SK-N-SH (cell line): ENCODE measurements around the gene ZSWIM8. TPM values are rescaled to one million over a fixed set of nuclear protein-coding genes. Genes with fewer than 3 reads are reported as not detected.

ENCODE experiments used
- CTCF ChIA-PET: fragments of 300-600, 350-600 bp; formaldehyde crosslinking; extraction: SDS; loops from one replicate; lab custom pipeline; 2021; lab: Yijun Ruan, JAX
- POLR2A ChIA-PET: fragments of 350-600 bp; sonication (Branson Sonifier 250); formaldehyde crosslinking; extraction: SDS; loops from one replicate; lab custom pipeline; 2020; ENCODE audit warnings: antibody characterized with exemption, inconsistent platforms; lab: Yijun Ruan, JAX
- DNase-seq: peaks from one replicate; pipeline ENCODE4 v3.0.0; 2012
- H2AFZ ChIP-seq: fragments of 200-600 bp; sonication (generic); 2 replicates; pipeline ENCODE4 v1.8.1; 2016; ENCODE audit warnings: antibody characterized with exemption, mild to moderate bottlenecking, low read depth
- H3F3A ChIP-seq: fragments of 200-600 bp; sonication (generic); replicated peaks from 2 replicates; pipeline ENCODE3; 2016; ENCODE audit warnings: antibody characterized with exemption, mild to moderate bottlenecking; ENCODE audit not compliant: insufficient read depth
- H3K27ac ChIP-seq, 2 experiments: fragments of 200-500 bp in 1 of 2; fragments of 200-600 bp in 1 of 2; sonication (Bioruptor generic) in 1 of 2; sonication (generic), shearing (Covaris generic) in 1 of 2; 2 replicates each; pipeline versions ENCODE4 v1.5.1 to v1.6.1; 2014 to 2016; ENCODE audit warnings: low read depth in 2 of 2, inconsistent platforms in 1 of 2, low read length in 1 of 2, mild to moderate bottlenecking in 1 of 2, mixed read lengths in 1 of 2
- H3K27me3 ChIP-seq: fragments of 200-600 bp; sonication (generic), shearing (Covaris generic); 2 replicates; pipeline ENCODE4 v1.6.1; 2016; ENCODE audit warnings: mixed run types; ENCODE audit not compliant: insufficient read depth
- H3K36me3 ChIP-seq, 2 experiments: fragments of 200-500 bp in 1 of 2; fragments of 200-600 bp in 1 of 2; sonication (Bioruptor generic) in 1 of 2; sonication (generic) in 1 of 2; replicated peaks in 1 of 2; 2 replicates each; pipeline versions ENCODE3 to v1.5.1; 2014 to 2016; ENCODE audit warnings: low read length in 1 of 2, mild to moderate bottlenecking in 1 of 2; ENCODE audit not compliant: insufficient read depth in 2 of 2, control insufficient read depth in 1 of 2
- H3K4me1 ChIP-seq, 2 experiments: fragments of 200-500 bp in 1 of 2; fragments of 200-600 bp in 1 of 2; sonication (Bioruptor generic) in 1 of 2; sonication (generic), shearing (Covaris generic) in 1 of 2; 2 replicates each; pipeline versions ENCODE4 v1.5.1 to v1.6.1; 2014 to 2016; ENCODE audit warnings: low read depth in 1 of 2, low read length in 1 of 2, mixed run types in 1 of 2; ENCODE audit not compliant: insufficient read depth in 2 of 2, control insufficient read depth in 1 of 2
- H3K4me2 ChIP-seq: fragments of 200-600 bp; sonication (generic), shearing (Covaris generic); 2 replicates; pipeline ENCODE4 v1.6.1; 2017; ENCODE audit warnings: mixed run types
- H3K4me3 ChIP-seq, 2 experiments: fragments of 200-500 bp in 1 of 2; fragments of 200-600 bp in 1 of 2; sonication (Bioruptor generic) in 1 of 2; sonication (generic), shearing (Covaris generic) in 1 of 2; 2 replicates each; pipeline versions ENCODE4 v1.5.1 to v1.8.1; 2014 to 2016; ENCODE audit warnings: low read depth in 2 of 2, inconsistent platforms in 1 of 2, low read length in 1 of 2, mild to moderate bottlenecking in 1 of 2, mixed read lengths in 1 of 2, moderate library complexity in 1 of 2
- H3K79me2 ChIP-seq: fragments of 200-600 bp; sonication (generic); 2 replicates; pipeline ENCODE4 v1.8.1; 2017; ENCODE audit warnings: mild to moderate bottlenecking; ENCODE audit not compliant: insufficient read depth
- H3K9ac ChIP-seq: fragments of 200-600 bp; sonication (generic); 2 replicates; pipeline ENCODE4 v1.6.1; 2017; ENCODE audit warnings: mixed run types
- H3K9me2 ChIP-seq: fragments of 200-600 bp; sonication (generic); 2 replicates; pipeline ENCODE4 v1.6.1; 2017; ENCODE audit warnings: mixed run types
- H3K9me3 ChIP-seq: fragments of 200-600 bp; sonication (generic); 2 replicates; pipeline ENCODE4 v1.6.1; 2017; ENCODE audit warnings: mixed run types, mild to moderate bottlenecking, moderate library complexity
- H4K20me1 ChIP-seq: fragments of 200-600 bp; sonication (generic); 2 replicates; pipeline ENCODE4 v1.6.1; 2017; ENCODE audit warnings: mild to moderate bottlenecking, mixed run types; ENCODE audit not compliant: insufficient read depth
- FOXM1 ChIP-seq: IDR thresholded peaks from 2 replicates; pipeline ENCODE4 v1.4.0; 2012; ENCODE audit warnings: low read depth, mild to moderate bottlenecking
- GABPA ChIP-seq: IDR thresholded peaks from 2 replicates; pipeline ENCODE4 v1.4.0; 2012; ENCODE audit warnings: low read depth, mild to moderate bottlenecking
- MXI1 ChIP-seq: IDR thresholded peaks from 2 replicates; pipeline ENCODE4 v1.6.1; 2012; ENCODE audit warnings: mild to moderate bottlenecking, low read depth, low read length, improper control_type of control experiment
- NRF1 ChIP-seq: IDR thresholded peaks from 2 replicates; pipeline ENCODE4 v1.6.1; 2012; ENCODE audit warnings: low read depth, mild to moderate bottlenecking, low read length
- POLR2AphosphoS5 ChIP-seq: IDR thresholded peaks from 2 replicates; pipeline ENCODE4 v1.6.1; 2012; ENCODE audit warnings: low read depth, low read length
- RCOR1 ChIP-seq: fragments of 150-350 bp; IDR thresholded peaks from 2 replicates; pipeline ENCODE4 v1.6.1; 2017; ENCODE audit warnings: antibody characterized with exemption, low read length
- RXRA ChIP-seq: IDR thresholded peaks from 2 replicates; pipeline ENCODE4 v1.4.0; 2012; ENCODE audit warnings: low read depth, mild to moderate bottlenecking, borderline replicate concordance
- TEAD4 ChIP-seq: IDR thresholded peaks from 2 replicates; pipeline ENCODE4 v1.4.0; 2012; ENCODE audit warnings: mild to moderate bottlenecking, borderline replicate concordance; ENCODE audit not compliant: insufficient read depth
- WGBS: methylation state at CpG from one replicate; pipeline ENCODE4 v1.1.6; 2017; ENCODE audit warnings: low lambda C conversion rate; 5-methylcytosine and 5-hydroxymethylcytosine counted together
- polyA plus RNA-seq, 3 experiments: library from polyadenylated mRNA; depleted of rRNA; stranded (reverse); fragments of >200 nt; gene quantifications; 2 replicates each; pipeline ENCODE4 v1.2.3, GENCODE V29; 2012
- TF ChIP-seq, protein P1 (sequence below): IDR thresholded peaks from 2 replicates; pipeline ENCODE4 v1.6.1; 2012; ENCODE audit warnings: mild to moderate bottlenecking, low read depth, low read length, moderate library complexity
- TF ChIP-seq, protein P2 (sequence below): IDR thresholded peaks from 2 replicates; pipeline ENCODE4 v1.4.0; 2012; ENCODE audit warnings: low read depth, borderline replicate concordance
- TF ChIP-seq, protein P3 (sequence below): fragments of 150-350 bp; IDR thresholded peaks from 2 replicates; pipeline ENCODE4 v1.6.1; 2016; ENCODE audit warnings: mild to moderate bottlenecking, low read depth, low read length

Gene ZSWIM8
- polyA plus RNA-seq, 1 of the 3 experiments (the other 2 are of a cell fraction), result 97.3 TPM

DNA sequence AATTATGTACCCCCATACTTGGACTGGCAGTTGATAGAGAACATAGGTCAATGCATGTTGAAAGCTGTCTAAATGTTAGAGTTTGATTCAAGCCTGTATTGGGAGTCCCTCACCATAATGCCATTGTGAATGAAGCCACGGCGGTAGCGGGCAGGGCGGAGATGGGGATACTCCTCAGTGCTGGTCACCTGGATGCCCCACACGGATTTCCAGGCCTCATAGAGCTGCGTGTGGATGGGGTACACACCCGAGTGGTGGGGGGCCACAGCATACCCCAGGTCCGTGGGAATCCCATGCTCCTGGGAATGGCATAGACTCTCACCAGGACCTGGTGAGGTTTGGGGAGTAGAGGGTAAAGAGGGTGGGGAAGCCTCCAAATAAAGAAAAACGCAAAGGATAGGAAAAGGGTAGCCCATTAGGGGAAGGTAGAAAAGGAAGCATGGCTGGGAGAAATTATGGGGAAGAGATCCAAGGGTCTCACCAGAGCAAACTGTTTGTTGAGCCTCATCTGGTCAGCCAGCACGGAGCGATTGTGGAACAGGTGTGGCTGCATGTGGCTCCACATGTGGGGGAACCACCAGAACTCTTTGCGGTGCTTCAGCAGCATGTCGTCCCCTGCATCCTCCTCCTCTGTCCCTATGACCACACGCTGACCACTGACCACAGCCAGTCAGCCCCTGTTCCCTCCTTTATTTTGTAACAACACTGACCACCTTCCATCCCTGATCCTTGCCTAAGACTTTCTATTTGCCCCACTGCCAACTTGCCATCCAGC lies 21.0 kb downstream of the ZSWIM8 start:
- WGBS, result 95% methylated on average over 14 of the region's 14 CpGs
- H3K36me3 ChIP-seq, result peaks cover 30 to 56% of the 10 kb centered on the region in 2 experiments
- no peak for DNase-seq

DNA sequence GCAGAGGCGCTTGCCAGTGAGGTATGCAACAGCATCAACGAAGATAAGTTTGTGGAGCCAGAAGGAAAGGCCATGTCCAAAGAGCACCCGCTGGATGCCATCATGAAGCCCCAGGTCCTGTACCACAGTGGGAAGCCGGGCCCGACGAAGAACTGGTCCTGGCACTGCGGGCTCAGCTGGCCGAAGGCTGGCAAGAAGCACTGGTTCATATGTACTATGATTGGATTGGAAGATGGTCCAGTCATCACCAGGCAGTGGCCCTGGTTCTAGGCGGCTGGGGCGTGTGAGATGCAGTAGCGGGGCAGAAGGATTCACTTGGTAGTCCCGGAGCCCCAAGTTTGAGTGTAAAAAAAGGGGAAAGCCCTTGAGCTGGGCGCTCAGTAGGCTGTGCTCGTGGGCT lies 22.1 kb downstream of the ZSWIM8 start:
- Histone ChIP-seq H3F3A (peaks cover 14% of the 10 kb centered on the region), H3K9me2 (no peaks in the 10 kb centered on the region), H3K27me3 (no peaks in the 10 kb centered on the region), H3K27ac (no peak overlapping the region), H4K20me1 (no peaks in the 10 kb centered on the region), H3K9ac (no peak overlapping the region), H2AFZ (no peak overlapping the region), H3K4me1 (peaks cover 0 to 4% of the 10 kb centered on the region in 2 experiments; a peak in 2 of 4 replicates), H3K36me3 (peaks cover 30 to 46% of the 10 kb centered on the region in 2 experiments), H3K4me3 (no peak overlapping the region), H3K79me2 (peaks cover 22% of the 10 kb centered on the region; the same call in 1 of the 2 replicates), H3K9me3 (no peaks in the 10 kb centered on the region), H3K4me2 (no peak overlapping the region)
- TF ChIP-seq, protein P1, sequence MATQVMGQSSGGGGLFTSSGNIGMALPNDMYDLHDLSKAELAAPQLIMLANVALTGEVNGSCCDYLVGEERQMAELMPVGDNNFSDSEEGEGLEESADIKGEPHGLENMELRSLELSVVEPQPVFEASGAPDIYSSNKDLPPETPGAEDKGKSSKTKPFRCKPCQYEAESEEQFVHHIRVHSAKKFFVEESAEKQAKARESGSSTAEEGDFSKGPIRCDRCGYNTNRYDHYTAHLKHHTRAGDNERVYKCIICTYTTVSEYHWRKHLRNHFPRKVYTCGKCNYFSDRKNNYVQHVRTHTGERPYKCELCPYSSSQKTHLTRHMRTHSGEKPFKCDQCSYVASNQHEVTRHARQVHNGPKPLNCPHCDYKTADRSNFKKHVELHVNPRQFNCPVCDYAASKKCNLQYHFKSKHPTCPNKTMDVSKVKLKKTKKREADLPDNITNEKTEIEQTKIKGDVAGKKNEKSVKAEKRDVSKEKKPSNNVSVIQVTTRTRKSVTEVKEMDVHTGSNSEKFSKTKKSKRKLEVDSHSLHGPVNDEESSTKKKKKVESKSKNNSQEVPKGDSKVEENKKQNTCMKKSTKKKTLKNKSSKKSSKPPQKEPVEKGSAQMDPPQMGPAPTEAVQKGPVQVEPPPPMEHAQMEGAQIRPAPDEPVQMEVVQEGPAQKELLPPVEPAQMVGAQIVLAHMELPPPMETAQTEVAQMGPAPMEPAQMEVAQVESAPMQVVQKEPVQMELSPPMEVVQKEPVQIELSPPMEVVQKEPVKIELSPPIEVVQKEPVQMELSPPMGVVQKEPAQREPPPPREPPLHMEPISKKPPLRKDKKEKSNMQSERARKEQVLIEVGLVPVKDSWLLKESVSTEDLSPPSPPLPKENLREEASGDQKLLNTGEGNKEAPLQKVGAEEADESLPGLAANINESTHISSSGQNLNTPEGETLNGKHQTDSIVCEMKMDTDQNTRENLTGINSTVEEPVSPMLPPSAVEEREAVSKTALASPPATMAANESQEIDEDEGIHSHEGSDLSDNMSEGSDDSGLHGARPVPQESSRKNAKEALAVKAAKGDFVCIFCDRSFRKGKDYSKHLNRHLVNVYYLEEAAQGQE, result no peak
- TF ChIP-seq POLR2AphosphoS5 (no peak), FOXM1 (no peak), RCOR1 (no peak)
- TF ChIP-seq, protein P2, sequence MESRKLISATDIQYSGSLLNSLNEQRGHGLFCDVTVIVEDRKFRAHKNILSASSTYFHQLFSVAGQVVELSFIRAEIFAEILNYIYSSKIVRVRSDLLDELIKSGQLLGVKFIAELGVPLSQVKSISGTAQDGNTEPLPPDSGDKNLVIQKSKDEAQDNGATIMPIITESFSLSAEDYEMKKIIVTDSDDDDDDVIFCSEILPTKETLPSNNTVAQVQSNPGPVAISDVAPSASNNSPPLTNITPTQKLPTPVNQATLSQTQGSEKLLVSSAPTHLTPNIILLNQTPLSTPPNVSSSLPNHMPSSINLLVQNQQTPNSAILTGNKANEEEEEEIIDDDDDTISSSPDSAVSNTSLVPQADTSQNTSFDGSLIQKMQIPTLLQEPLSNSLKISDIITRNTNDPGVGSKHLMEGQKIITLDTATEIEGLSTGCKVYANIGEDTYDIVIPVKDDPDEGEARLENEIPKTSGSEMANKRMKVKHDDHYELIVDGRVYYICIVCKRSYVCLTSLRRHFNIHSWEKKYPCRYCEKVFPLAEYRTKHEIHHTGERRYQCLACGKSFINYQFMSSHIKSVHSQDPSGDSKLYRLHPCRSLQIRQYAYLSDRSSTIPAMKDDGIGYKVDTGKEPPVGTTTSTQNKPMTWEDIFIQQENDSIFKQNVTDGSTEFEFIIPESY, result no peak
- DNase-seq, result no peak
- ChIA-PET POLR2A (no interaction called here), CTCF (interaction anchor here (0.8 to 0.9 kb wide), 2 partner anchors 8 to 21 kb away, joined by 3 read pairs; no protein-coding TSS in a partner anchor)
- WGBS, result 95% methylated on average over 12 of the region's 14 CpGs

More for the DNA sequence above, 21.0 kb downstream of the ZSWIM8 start:
- no peak overlapping the region for H3K4me2 ChIP-seq
- TF ChIP-seq, protein P3, sequence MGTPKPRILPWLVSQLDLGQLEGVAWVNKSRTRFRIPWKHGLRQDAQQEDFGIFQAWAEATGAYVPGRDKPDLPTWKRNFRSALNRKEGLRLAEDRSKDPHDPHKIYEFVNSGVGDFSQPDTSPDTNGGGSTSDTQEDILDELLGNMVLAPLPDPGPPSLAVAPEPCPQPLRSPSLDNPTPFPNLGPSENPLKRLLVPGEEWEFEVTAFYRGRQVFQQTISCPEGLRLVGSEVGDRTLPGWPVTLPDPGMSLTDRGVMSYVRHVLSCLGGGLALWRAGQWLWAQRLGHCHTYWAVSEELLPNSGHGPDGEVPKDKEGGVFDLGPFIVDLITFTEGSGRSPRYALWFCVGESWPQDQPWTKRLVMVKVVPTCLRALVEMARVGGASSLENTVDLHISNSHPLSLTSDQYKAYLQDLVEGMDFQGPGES, result no peak
- TF ChIP-seq RCOR1 (no peak), GABPA (no peak), NRF1 (no peak), POLR2AphosphoS5 (no peak), MXI1 (no peak), TEAD4 (no peak), RXRA (no peak)
- no peaks in the 10 kb centered on the region for H4K20me1 ChIP-seq
- H3K4me1 ChIP-seq, result peaks cover 0 to 4% of the 10 kb centered on the region in 2 experiments; a peak in 2 of 4 replicates
- no peaks in the 10 kb centered on the region for H3K9me3 ChIP-seq
- H3K4me3 ChIP-seq, result no peak overlapping the region
- POLR2A ChIA-PET, result no interaction called here
- H3K27me3 ChIP-seq, result no peaks in the 10 kb centered on the region
- peaks cover 22% of the 10 kb centered on the region; the same call in 1 of the 2 replicates for H3K79me2 ChIP-seq
- H3K9me2 ChIP-seq, result no peaks in the 10 kb centered on the region
- CTCF ChIA-PET, result interaction anchor here (0.9 kb wide), 1 partner anchor 7 kb away, joined by 3 read pairs; no protein-coding TSS in a partner anchor
- H3F3A ChIP-seq, result peaks cover 13% of the 10 kb centered on the region
- H2AFZ ChIP-seq, result no peak overlapping the region
- no peak overlapping the region for H3K9ac ChIP-seq
- no peak overlapping the region for H3K27ac ChIP-seq
